ENCODE measurements around the gene CD28.

- TF ChIP-seq CTCF (IDR thresholded peaks at IDR 0.05) (no peak), POLR2A (IDR thresholded peaks at IDR 0.05) (no peak)
Observed at GRCh38 chr2:203689426-203690116, 16.9 kb upstream of the CD28 start.
